Tibial artery (tissue), 4 donors: ENCODE data around the gene RPN2.

Experiments
- DNase-seq, 2 donors: peaks; one replicate each; pipeline ENCODE4 v3.0.0-alpha.2; 2019
- H3K27ac ChIP-seq, 2 donors: fragments of 200-600 bp; sonication (generic) in 1 of 2; 1 replicate in 1 of 2; 2 replicates in 1 of 2; pipeline ENCODE4 v1.5.1; 2018 to 2019; ENCODE audit warnings: mild to moderate bottlenecking in 1 of 2
- H3K27me3 ChIP-seq, 2 donors: fragments of 200-600 bp; sonication (generic) in 1 of 2; one replicate each; pipeline versions ENCODE4 v1.5.1 to v1.6.0; 2016 to 2019
- H3K36me3 ChIP-seq, 3 donors: fragments of 200-600 bp; sonication (generic) in 2 of 3; one replicate each; pipeline ENCODE4 v1.5.1; 2016 to 2019; ENCODE audit warnings: mild to moderate bottlenecking in 2 of 3
- H3K4me1 ChIP-seq, 4 donors: fragments of 200-600 bp; sonication (generic) in 2 of 4; 1 replicate in 3 of 4; 2 replicates in 1 of 4; pipeline ENCODE4 v1.5.1; 2016 to 2019
- H3K4me3 ChIP-seq, 2 donors: fragments of 200-600 bp; sonication (generic) in 1 of 2; 1 replicate in 1 of 2; 2 replicates in 1 of 2; pipeline ENCODE4 v1.5.1; 2018 to 2019; ENCODE audit warnings: mild to moderate bottlenecking in 2 of 2
- H3K9me3 ChIP-seq, 3 donors: fragments of 200-600 bp; sonication (generic) in 1 of 3; one replicate each; pipeline ENCODE4 v1.5.1; 2016 to 2019
- CTCF ChIP-seq, 2 experiments: fragments of 200-600 bp in 1 of 2; fragments of 450-650 bp in 1 of 2; IDR thresholded peaks; one replicate each; pipeline ENCODE4 v1.5.1; 2017 to 2019; ENCODE audit warnings: antibody characterized with exemption in 2 of 2, mild to moderate bottlenecking in 1 of 2, moderate library complexity in 1 of 2
- intact Hi-C: fragments of 100-400 bp; cut with DNase I; formaldehyde crosslinking; loops from one replicate; pipeline ENCODE4 v1.15.0; 2023; ENCODE audit warnings: low total_unique reads

Gene RPN2

GRCh38 chr20:37254114-37254878, 75.2 kb downstream of the RPN2 start:
- H3K27me3 ChIP-seq = peaks cover 0 to 23% of the 10 kb centered on the region in 2 donors
- H3K9me3 ChIP-seq = peaks cover 0 to 9% (median 0%) of the 10 kb centered on the region in 3 donors
- TF ChIP-seq CTCF (IDR thresholded peaks at IDR 0.05) = no peak
- no peaks in the 10 kb centered on the region for H3K36me3 ChIP-seq
- no peak for DNase-seq
- intact Hi-C loops = no loop called here
- H3K27ac ChIP-seq = no peak overlapping the region
- no peak overlapping the region for H3K4me3 ChIP-seq
- H3K4me1 ChIP-seq = no peaks in the 10 kb centered on the region

GRCh38 chr20:37256286-37256685, 77.2 kb downstream of the RPN2 start:
- H3K27me3 ChIP-seq = peaks cover 0 to 33% of the 10 kb centered on the region in 2 donors

GRCh38 chr20:37257530-37257929, 78.4 kb downstream of the RPN2 start:
- Histone ChIP-seq H3K36me3 (no peaks in the 10 kb centered on the region), H3K9me3 (peaks cover 0 to 9% (median 0%) of the 10 kb centered on the region in 3 donors), H3K27ac (no peak overlapping the region), H3K4me1 (no peaks in the 10 kb centered on the region), H3K4me3 (no peak overlapping the region), H3K27me3 (peaks cover 0 to 43% of the 10 kb centered on the region in 2 donors)
- intact Hi-C loops = no loop called here
- TF ChIP-seq CTCF (IDR thresholded peaks at IDR 0.05) = no peak
- DNase-seq = no peak

More at GRCh38 chr20:37256286-37256685, 77.2 kb downstream of the RPN2 start:
- H3K9me3 ChIP-seq = peaks cover 0 to 9% (median 0%) of the 10 kb centered on the region in 3 donors
- H3K4me3 ChIP-seq = no peak overlapping the region
- DNase-seq = no peak
- intact Hi-C loops = no loop called here
- TF ChIP-seq CTCF (IDR thresholded peaks at IDR 0.05) = no peak
- H3K4me1 ChIP-seq = no peaks in the 10 kb centered on the region
- H3K27ac ChIP-seq = no peak overlapping the region
- H3K36me3 ChIP-seq = no peaks in the 10 kb centered on the region

- H3K27ac ChIP-seq = no peak overlapping the region
- H3K4me3 ChIP-seq = no peak overlapping the region
- no peaks in the 10 kb centered on the region for H3K4me1 ChIP-seq
- H3K27me3 ChIP-seq = peaks cover 0 to 45% of the 10 kb centered on the region in 2 donors
- no peak for DNase-seq
- no peak for TF ChIP-seq CTCF (IDR thresholded peaks at IDR 0.05)
- H3K9me3 ChIP-seq = peaks cover 0 to 9% (median 0%) of the 10 kb centered on the region in 3 donors
- H3K36me3 ChIP-seq = no peaks in the 10 kb centered on the region
- intact Hi-C loops = no loop called here
These were observed 78.9 kb downstream of the RPN2 start for GRCh38 chr20:37257988-37258387.

- Histone ChIP-seq H3K36me3 (no peaks in the 10 kb centered on the region), H3K27me3 (peaks cover 0 to 45% of the 10 kb centered on the region in 2 donors), H3K4me3 (no peak overlapping the region), H3K4me1 (no peaks in the 10 kb centered on the region), H3K27ac (no peak overlapping the region), H3K9me3 (peaks cover 0 to 7% (median 0%) of the 10 kb centered on the region in 3 donors)
- intact Hi-C loops = no loop called here
- no peak for DNase-seq
- no peak for TF ChIP-seq CTCF (IDR thresholded peaks at IDR 0.05)
These were observed 79.9 kb downstream of the RPN2 start for GRCh38 chr20:37259031-37259430.
